Adrenal gland (tissue), 5 donors: Measurements from ENCODE around the gene UNC79.
A peak's percentile ranks its signal among the peaks of the same experiment; 100 is the strongest.

Experiments used
- CTCF ChIP-seq, 6 experiments: fragments of 450-650 bp in 4 of 6; fragments of 200-600 bp in 2 of 6; sonication (generic) in 1 of 6; IDR thresholded peaks; 1 replicate in 5 of 6; 2 replicates in 1 of 6; pipeline versions ENCODE4 v1.5.1 to v1.8.0; 2016 to 2021; ENCODE audit warnings: antibody characterized with exemption in 6 of 6, mild to moderate bottlenecking in 2 of 6, moderate library complexity in 1 of 6
- POLR2A ChIP-seq, 2 donors: fragments of 450-650 bp; IDR thresholded peaks; one replicate each; pipeline ENCODE4 v1.6.1; 2017; ENCODE audit warnings: antibody characterized with exemption in 2 of 2, mild to moderate bottlenecking in 2 of 2, moderate library complexity in 1 of 2
- donor health status: DM: no; HTN: no; CAD: no.

- TF ChIP-seq POLR2A (IDR thresholded peaks at IDR 0.05) (no peak), CTCF (IDR thresholded peaks at IDR 0.05) (peak; percentile 39 to 61 (median 48))
These were observed 224.5 kb downstream of the UNC79 start for GRCh38 chr14:93655078-93655750.
